H1 (cell line): ENCODE results near the gene ARHGAP24.
"Not testable (repeated sequence)": the region's sequence is repeated elsewhere in the genome, so short reads cannot be mapped to it uniquely, and the experiment has no call there.

Experiments
- EP300 ChIP-seq, 2 experiments: IDR thresholded peaks; 1 replicate in 1 of 2; 2 replicates in 1 of 2; pipeline ENCODE4 v1.6.1; 2011 to 2012; ENCODE audit warnings: low read depth in 2 of 2, low read length in 2 of 2, mild to moderate bottlenecking in 2 of 2, borderline replicate concordance in 1 of 2, inconsistent platforms in 1 of 2, moderate library complexity in 1 of 2
- NRF1 ChIP-seq: IDR thresholded peaks from 2 replicates; pipeline ENCODE4 v1.6.1; 2011; ENCODE audit warnings: mild to moderate bottlenecking, low read depth, low read length, improper control_type of control experiment
- ZNF274 ChIP-seq: IDR thresholded peaks from 2 replicates; pipeline ENCODE4 v1.7.0; 2012; ENCODE audit warnings: low read length, borderline replicate concordance; ENCODE audit errors: extremely low read depth

DNA sequence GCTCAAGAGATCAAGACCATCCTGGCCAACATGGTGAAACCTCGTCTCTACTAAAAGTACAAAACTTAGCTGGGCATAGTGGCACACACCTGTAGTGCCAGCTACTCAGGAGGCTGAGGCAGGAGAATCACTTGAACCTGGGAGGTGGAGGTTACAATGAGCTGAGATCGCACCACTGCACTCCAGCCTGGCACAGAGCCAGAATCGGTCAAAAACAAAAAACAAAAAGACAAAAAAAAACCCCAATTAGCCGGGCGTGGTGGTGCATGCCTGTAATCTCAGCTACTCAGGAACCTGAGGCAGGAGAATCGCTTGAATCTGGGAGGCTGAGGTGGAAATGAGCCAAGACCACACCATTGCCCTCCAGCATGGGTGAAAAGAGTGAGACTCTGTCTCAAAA lies 378.8 kb downstream of the ARHGAP24 start:
- TF ChIP-seq NRF1; ZNF274; EP300 (IDR thresholded peaks at IDR 0.05; ENCODE audit: borderline replicate concordance in 1 of 2, low read depth in 2 of 2, low read length in 2 of 2): not testable (repeated sequence)
